ENCODE data around the gene CEP170. TPM values are rescaled to one million over a fixed set of nuclear protein-coding genes. Genes with fewer than 3 reads are reported as not detected.

CEP170 gene
- total RNA-seq, 1 experiment from 2014 or later, result 55.2 TPM

GRCh38 chr1:243287652-243288051 is 32.6 kb upstream of the CEP170 start:
- TSS peak; percentile 29 for BruUV-seq (replicated peaks)
- POLR2A ChIA-PET, result no interaction called here
- no peaks in the 10 kb centered on the region for H3K36me3 ChIP-seq (ENCODE audit: control insufficient read depth in 1 of 2, insufficient read depth in 2 of 2, low read length in 2 of 2)
- H2AFZ ChIP-seq (ENCODE audit: low read depth, low read length, poor library complexity, severe bottlenecking), result no peak overlapping the region
- no peak for ATAC-seq
- no peak overlapping the region for H3K9ac ChIP-seq (ENCODE audit: low read length)
- no peaks in the 10 kb centered on the region for H3K27me3 ChIP-seq (ENCODE audit: insufficient read depth, low read length)
- DNase-seq (ENCODE audit: low read depth, low spot score), result no peak
- RAD21 ChIA-PET (ENCODE audit: low non-redundant PET in 1 of 2, low total read pairs in 2 of 2, uncharacterized antibody in 2 of 2, unreplicated experiment in 2 of 2), result interaction anchor here in 1 of 2 experiments (0.6 kb wide), 1 partner anchor 37 kb away, joined by 3 read pairs; no protein-coding TSS in a partner anchor
- H3K9me3 ChIP-seq (ENCODE audit: control insufficient read depth in 1 of 2, insufficient read depth in 1 of 2, low read depth in 1 of 2, low read length in 2 of 2), result no peaks in the 10 kb centered on the region
- no peaks in the 10 kb centered on the region for H3K9me2 ChIP-seq (ENCODE audit: insufficient read depth)
- no peak overlapping the region for H3K4me3 ChIP-seq (replicated peaks in 1 of 2; ENCODE audit: low read depth in 1 of 2, low read length in 2 of 2)
- intact Hi-C loops (cut with micrococcal nuclease), result no loop called here
- TF ChIP-seq, protein P1, sequence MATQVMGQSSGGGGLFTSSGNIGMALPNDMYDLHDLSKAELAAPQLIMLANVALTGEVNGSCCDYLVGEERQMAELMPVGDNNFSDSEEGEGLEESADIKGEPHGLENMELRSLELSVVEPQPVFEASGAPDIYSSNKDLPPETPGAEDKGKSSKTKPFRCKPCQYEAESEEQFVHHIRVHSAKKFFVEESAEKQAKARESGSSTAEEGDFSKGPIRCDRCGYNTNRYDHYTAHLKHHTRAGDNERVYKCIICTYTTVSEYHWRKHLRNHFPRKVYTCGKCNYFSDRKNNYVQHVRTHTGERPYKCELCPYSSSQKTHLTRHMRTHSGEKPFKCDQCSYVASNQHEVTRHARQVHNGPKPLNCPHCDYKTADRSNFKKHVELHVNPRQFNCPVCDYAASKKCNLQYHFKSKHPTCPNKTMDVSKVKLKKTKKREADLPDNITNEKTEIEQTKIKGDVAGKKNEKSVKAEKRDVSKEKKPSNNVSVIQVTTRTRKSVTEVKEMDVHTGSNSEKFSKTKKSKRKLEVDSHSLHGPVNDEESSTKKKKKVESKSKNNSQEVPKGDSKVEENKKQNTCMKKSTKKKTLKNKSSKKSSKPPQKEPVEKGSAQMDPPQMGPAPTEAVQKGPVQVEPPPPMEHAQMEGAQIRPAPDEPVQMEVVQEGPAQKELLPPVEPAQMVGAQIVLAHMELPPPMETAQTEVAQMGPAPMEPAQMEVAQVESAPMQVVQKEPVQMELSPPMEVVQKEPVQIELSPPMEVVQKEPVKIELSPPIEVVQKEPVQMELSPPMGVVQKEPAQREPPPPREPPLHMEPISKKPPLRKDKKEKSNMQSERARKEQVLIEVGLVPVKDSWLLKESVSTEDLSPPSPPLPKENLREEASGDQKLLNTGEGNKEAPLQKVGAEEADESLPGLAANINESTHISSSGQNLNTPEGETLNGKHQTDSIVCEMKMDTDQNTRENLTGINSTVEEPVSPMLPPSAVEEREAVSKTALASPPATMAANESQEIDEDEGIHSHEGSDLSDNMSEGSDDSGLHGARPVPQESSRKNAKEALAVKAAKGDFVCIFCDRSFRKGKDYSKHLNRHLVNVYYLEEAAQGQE (IDR thresholded peaks at IDR 0.05; ENCODE audit: low read depth), result no peak
- TF ChIP-seq ELF1 (IDR thresholded peaks at IDR 0.05; ENCODE audit: borderline replicate concordance, low read depth) (no peak), SP1 (IDR thresholded peaks at IDR 0.05; ENCODE audit: low read depth) (peak; percentile 23; the same call in 1 of the 2 replicates), EGR1 (IDR thresholded peaks at IDR 0.05; ENCODE audit: low read depth) (no peak), EZH2phosphoT487 (IDR thresholded peaks at IDR 0.05; ENCODE audit: borderline replicate concordance) (no peak), ATF3 (IDR thresholded peaks at IDR 0.05) (no peak), POLR2A (IDR thresholded peaks at IDR 0.05; ENCODE audit: borderline replicate concordance, extremely low read depth, insufficient read depth, insufficient read length) (no peak), EZH2 (IDR thresholded peaks at IDR 0.05) (no peak), YY1 (IDR thresholded peaks at IDR 0.05; ENCODE audit: extremely low read depth, insufficient replicate concordance, low read depth, low read length) (no peak), CBX3 (IDR thresholded peaks at IDR 0.05; ENCODE audit: low read depth) (no peak), FOSL1 (IDR thresholded peaks at IDR 0.05; ENCODE audit: low read depth) (peak; percentile 33; the same call in 1 of the 2 replicates), POLR2AphosphoS5 (IDR thresholded peaks at IDR 0.05; ENCODE audit: low read depth, low read length) (no peak), ZFX (IDR thresholded peaks at IDR 0.05) (no peak), CTCF (IDR thresholded peaks at IDR 0.05 in 2 of 3, conservative IDR thresholded peaks at IDR 0.05 in 1 of 3; ENCODE audit: borderline replicate concordance in 1 of 3, insufficient read depth in 1 of 3, low read depth in 2 of 3, low read length in 2 of 3) (no peak), ZNF274 (IDR thresholded peaks at IDR 0.05; ENCODE audit: low read depth, low read length) (no peak)
- TF ChIP-seq, protein P2, sequence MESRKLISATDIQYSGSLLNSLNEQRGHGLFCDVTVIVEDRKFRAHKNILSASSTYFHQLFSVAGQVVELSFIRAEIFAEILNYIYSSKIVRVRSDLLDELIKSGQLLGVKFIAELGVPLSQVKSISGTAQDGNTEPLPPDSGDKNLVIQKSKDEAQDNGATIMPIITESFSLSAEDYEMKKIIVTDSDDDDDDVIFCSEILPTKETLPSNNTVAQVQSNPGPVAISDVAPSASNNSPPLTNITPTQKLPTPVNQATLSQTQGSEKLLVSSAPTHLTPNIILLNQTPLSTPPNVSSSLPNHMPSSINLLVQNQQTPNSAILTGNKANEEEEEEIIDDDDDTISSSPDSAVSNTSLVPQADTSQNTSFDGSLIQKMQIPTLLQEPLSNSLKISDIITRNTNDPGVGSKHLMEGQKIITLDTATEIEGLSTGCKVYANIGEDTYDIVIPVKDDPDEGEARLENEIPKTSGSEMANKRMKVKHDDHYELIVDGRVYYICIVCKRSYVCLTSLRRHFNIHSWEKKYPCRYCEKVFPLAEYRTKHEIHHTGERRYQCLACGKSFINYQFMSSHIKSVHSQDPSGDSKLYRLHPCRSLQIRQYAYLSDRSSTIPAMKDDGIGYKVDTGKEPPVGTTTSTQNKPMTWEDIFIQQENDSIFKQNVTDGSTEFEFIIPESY (IDR thresholded peaks at IDR 0.05; ENCODE audit: extremely low read depth, insufficient replicate concordance, low read length), result no peak
- TF ChIP-seq, protein P3, sequence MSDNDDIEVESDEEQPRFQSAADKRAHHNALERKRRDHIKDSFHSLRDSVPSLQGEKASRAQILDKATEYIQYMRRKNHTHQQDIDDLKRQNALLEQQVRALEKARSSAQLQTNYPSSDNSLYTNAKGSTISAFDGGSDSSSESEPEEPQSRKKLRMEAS (IDR thresholded peaks at IDR 0.05), result no peak
- no peaks in the 10 kb centered on the region for H4K20me1 ChIP-seq (ENCODE audit: insufficient read depth)
- CTCF ChIA-PET, result no interaction called here
- no peaks in the 10 kb centered on the region for H3K79me2 ChIP-seq (ENCODE audit: insufficient read depth, low read length)
- H3K4me1 ChIP-seq (ENCODE audit: control insufficient read depth in 1 of 2, insufficient read depth in 2 of 2, low read length in 2 of 2), result peaks cover 0 to 4% of the 10 kb centered on the region in 2 experiments; a peak in 1 of 4 replicates
- H3K4me2 ChIP-seq (ENCODE audit: low read length), result no peak overlapping the region
- H3K27ac ChIP-seq (ENCODE audit: low read depth, low read length), result no peak overlapping the region
